Measurements from ENCODE around the gene CPSF3.

DNA sequence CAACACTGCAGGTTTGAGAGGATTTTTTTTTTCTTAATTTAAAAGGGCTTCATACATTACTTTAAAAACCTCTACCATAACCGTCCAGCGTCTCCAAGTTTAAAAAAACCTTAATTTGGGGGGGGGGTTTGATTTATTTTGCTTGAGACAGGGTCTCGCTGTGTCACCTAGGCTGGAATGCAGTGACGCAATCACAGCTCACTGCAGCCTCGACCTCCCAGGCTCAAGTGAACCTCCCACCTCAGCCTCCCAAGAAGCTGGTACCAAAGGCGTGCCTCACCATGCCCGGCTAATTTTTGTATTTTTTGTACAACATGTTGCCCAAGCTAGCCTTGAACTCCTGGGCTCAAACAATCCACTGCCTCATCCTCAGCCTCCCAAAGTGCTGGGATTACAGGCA lies 95.3 kb downstream of the CPSF3 start:
- no peak for TF ChIP-seq GATA2 (IDR thresholded peaks at IDR 0.05; ENCODE audit: low read depth, low read length)
- no peak for TF ChIP-seq GATA3 (IDR thresholded peaks at IDR 0.05; ENCODE audit: low read depth, low read length)

Measured in SH-SY5Y (cell line).